Activated gamma-delta T cell treated with Interleukin-2 at 50 U/mL for 16 hours (primary cell): Measurements from ENCODE around the gene GRIK3.
"Not testable (repeated sequence)": the region's sequence is repeated elsewhere in the genome, so short reads cannot be mapped to it uniquely, and the experiment has no call there.

ENCODE experiments used
- DNase-seq: peaks from one replicate; pipeline ENCODE4 v3.0.0-alpha.2; 2020

Gene GRIK3

GRCh38 chr1:36776948-36777831 is 257.1 kb downstream of the GRIK3 start:
- DNase-seq, result no peak

GRCh38 chr1:36776256-36776655 is 258.1 kb downstream of the GRIK3 start:
- no peak for DNase-seq

GRCh38 chr1:36775716-36776115 is 258.6 kb downstream of the GRIK3 start:
- no peak for DNase-seq

- no peak for DNase-seq
These were observed 260.3 kb downstream of the GRIK3 start for GRCh38 chr1:36773827-36774541.

GRCh38 chr1:36772647-36773495 is 261.4 kb downstream of the GRIK3 start:
- DNase-seq, result no peak

- no peak for DNase-seq
These were observed 262.5 kb downstream of the GRIK3 start for GRCh38 chr1:36771660-36772284.

- DNase-seq, result no peak
These were observed 263.1 kb downstream of the GRIK3 start for GRCh38 chr1:36771240-36771639.

- no peak for DNase-seq
These were observed 264.2 kb downstream of the GRIK3 start for GRCh38 chr1:36769886-36770830.

GRCh38 chr1:36768486-36769178 is 265.7 kb downstream of the GRIK3 start:
- no peak for DNase-seq

- not testable (repeated sequence) for DNase-seq
These were observed 266.9 kb downstream of the GRIK3 start for GRCh38 chr1:36767429-36767828.

GRCh38 chr1:36766481-36766880 is 267.8 kb downstream of the GRIK3 start:
- DNase-seq, result no peak

GRCh38 chr1:36765785-36766300 is 268.5 kb downstream of the GRIK3 start:
- DNase-seq, result no peak

GRCh38 chr1:36764798-36765197 is 269.5 kb downstream of the GRIK3 start:
- DNase-seq, result no peak

GRCh38 chr1:36763771-36764170 is 270.5 kb downstream of the GRIK3 start:
- no peak for DNase-seq

- DNase-seq, result no peak
These were observed 272.1 kb downstream of the GRIK3 start for GRCh38 chr1:36762174-36762573.

- DNase-seq, result no peak
These were observed 273.2 kb downstream of the GRIK3 start for GRCh38 chr1:36761113-36761512.

GRCh38 chr1:36760081-36760480 is 274.2 kb downstream of the GRIK3 start:
- no peak for DNase-seq

GRCh38 chr1:36759355-36759754 is 275.0 kb downstream of the GRIK3 start:
- DNase-seq, result no peak

- no peak for DNase-seq
These were observed 278.7 kb downstream of the GRIK3 start for GRCh38 chr1:36755303-36756230.

GRCh38 chr1:36754366-36754765 is 279.9 kb downstream of the GRIK3 start:
- no peak for DNase-seq
